Measurements from ENCODE around the gene BLNK.
"Not testable (repeated sequence)": the region's sequence is repeated elsewhere in the genome, so short reads cannot be mapped to it uniquely, and the experiment has no call there.

BLNK gene

GRCh38 chr10:96218826-96219225, 52.5 kb downstream of the BLNK start:
- DNase-seq, result no peak

DNA sequence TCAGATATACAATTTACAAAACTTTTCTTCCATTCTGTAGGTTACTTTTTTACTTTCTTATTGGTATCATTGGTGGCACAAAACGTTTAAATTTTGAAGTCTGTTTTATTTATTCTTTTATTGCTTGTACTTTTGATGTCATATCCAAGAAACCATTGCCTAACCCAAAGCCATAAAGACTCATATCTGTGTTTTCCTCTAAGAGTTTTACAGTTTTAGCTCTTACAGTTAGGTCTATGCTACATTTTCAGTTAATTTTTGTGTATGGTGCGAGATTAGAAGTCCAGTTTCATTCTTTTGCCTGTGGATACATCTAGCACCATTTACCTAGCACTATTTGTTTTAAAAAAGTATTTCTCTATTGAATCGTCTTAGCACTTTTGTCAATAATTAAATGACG, 53.7 kb downstream of the BLNK start:
- DNase-seq, result no peak

DNA sequence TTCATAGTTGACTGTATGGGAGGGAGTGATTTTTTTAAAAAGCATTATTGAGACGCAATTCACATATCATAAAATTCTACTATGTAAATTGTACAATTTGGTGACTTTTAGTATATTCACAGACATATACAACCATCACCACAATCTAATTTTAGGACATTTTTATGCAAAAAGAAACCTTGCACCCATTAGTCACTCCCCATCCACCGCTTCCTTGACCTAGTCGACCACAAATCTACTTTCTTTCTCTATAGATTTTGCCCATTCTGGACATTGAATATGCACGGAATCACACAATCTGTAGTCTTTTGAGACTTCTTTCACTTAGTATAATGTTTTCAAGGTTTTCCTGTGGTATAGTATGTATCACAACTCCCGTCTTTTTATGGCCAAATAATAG, 54.6 kb downstream of the BLNK start:
- DNase-seq, result no peak

GRCh38 chr10:96212911-96213310, 58.5 kb downstream of the BLNK start:
- no peak for DNase-seq

- no peak for DNase-seq
Observed at GRCh38 chr10:96211764-96212163, 59.6 kb downstream of the BLNK start.

DNA sequence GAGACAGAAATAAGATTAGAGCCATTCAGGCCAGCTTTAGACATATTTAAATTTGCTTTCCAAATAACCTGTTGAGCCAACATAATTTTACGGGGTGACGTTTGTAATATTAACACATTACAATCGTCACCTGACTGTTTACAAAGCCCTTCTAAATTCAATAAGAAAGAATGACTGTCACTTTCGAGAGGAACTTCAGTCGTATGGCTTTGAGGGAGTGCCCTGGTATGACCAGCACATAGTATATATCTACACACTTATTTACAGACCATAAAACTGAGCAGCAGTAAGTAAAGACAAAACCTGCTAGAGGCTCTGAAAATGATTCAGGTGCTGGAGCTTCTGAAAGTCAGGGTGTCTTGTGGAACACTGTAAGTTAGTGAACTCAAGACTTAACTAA, 62.4 kb downstream of the BLNK start:
- DNase-seq, result no peak

DNA sequence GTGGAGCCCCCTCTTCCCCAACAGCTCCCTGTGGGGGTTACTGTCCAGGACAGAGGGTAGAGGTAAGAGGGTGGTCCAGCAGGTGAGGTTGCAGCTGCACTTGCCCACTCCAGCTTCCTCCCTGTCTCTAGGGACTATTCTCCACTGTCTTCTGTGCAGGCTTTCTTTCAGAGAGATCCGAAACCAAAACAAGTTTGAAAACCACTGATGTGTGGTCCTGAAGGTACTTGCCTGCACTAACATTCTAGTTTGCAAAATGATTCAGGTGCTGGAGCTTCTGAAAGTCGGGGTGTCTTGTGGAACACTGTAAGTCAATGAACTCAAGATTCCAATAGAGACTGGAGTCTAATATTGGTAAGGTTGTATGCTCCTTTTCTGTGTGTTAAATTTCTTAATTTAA, 63.1 kb downstream of the BLNK start:
- DNase-seq, result no peak

GRCh38 chr10:96205580-96205979, 65.8 kb downstream of the BLNK start:
- no peak for DNase-seq

- no peak for DNase-seq
Observed at GRCh38 chr10:96201525-96201924, 69.8 kb downstream of the BLNK start.

GRCh38 chr10:96189505-96189904, 81.9 kb downstream of the BLNK start:
- not testable (repeated sequence) for DNase-seq

DNA sequence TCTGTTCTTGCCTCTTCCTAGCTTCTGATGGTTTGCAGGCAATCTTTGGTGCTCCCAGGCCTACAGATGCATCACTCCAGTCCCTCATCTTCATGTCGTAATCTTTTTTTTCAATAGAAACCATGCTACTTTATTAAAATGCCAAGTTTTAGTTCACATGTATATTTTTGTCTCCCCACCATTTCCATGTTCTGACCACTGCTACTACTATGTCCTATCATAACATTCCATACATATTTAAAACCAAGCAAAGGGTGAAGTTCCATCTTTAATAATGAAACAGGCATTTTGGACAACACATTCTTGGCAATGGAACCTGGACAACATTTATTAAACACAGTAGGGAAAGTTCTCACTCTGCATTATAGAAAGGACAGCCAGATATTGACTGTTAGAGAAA, 82.5 kb downstream of the BLNK start:
- DNase-seq, result no peak

- no peak for DNase-seq
Observed at GRCh38 chr10:96188421-96188820, 82.9 kb downstream of the BLNK start.

GRCh38 chr10:96176985-96177384, 94.4 kb downstream of the BLNK start:
- no peak for DNase-seq

DNA sequence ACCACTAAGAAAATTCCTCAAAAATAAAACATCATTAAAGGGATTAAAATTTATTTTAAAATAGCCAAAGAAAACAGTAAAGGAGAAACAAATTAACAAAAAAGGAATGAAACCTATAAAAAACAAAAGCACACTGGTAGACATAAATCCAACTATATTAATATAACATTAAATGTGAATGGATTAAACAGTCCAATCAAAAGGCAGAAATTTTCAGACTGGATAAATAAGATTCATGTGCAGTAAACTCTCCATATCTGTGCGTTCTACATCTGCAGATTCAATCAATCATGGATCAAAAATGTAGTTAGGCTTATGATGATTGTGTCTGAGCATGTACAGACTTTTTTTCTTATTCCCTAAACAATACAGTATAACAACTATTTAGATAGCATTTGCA, 98.7 kb downstream of the BLNK start:
- no peak for DNase-seq

DNA sequence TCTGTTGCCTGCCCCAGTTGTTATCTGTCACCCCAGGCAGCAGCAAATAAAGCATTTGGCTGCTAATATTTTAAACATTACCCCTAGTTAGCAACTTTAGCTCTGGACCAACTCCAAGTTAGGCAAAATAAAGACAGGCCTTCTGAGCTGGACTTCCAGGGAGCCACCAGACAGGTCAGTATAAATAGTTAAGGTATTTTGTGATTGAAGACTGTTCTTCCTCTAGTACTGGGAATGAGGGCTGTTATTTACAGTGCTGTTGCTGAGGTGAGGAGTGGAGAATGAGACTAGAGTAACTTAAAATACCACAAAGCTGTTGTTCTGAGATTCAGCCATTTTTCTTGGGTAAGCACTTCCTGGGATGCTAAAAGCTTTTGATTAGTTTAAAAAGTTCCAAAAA, 101.1 kb downstream of the BLNK start:
- DNase-seq, result no peak

- no peak for DNase-seq
Observed at GRCh38 chr10:96168546-96168945, 102.8 kb downstream of the BLNK start.

- no peak for DNase-seq
Observed at GRCh38 chr10:96165726-96166125, 105.6 kb downstream of the BLNK start.

DNA sequence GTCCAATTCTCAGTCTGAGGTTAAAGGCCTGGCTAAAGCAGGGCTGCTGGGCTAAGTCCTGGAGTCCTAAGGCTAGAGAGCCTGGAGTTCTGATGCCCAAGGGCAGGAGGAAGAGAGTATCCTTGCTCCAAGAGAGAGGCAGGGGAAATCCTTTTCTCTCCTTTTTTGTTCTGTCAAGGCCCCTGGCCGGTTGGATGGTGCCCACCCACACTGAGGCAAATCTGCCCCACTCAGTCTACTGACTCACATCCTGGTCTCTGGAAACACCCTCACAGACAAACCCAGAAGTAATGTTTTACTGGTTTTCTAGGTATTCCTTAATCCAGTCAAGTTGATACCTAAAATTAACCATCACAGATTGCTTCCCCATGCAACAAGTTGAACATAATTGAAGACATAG, 118.3 kb downstream of the BLNK start:
- no peak for DNase-seq

DNA sequence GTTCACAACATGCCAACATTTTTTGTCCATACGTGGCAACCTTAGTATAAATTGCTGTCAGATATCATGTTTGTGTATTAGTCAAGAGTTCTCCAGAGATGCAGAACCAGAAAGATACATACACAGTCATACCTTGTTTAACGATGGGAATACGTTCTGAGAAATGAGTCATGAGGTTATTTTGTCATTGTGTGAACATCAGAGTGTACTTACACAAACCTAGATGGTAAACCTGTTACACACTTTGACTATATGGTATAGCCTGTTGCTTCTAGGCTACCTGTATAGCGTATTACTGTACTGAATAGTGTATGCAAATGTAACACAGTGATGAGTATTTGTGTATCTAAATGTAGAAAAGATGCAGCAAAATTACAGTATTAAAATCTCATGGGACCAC, 118.9 kb downstream of the BLNK start:
- no peak for DNase-seq

All from activated naive CD4-positive, alpha-beta T cell (primary cell).